Astrocyte (in vitro differentiated cells and primary cell): ENCODE data around the gene CLCA2. TPM values are rescaled to one million over a fixed set of nuclear protein-coding genes. Genes with fewer than 3 reads are reported as not detected.

Source experiments
- DNase-seq: peaks from one replicate; pipeline ENCODE4 v3.0.0-alpha.2; 2010; ENCODE audit warnings: low read depth
- FAIRE-seq: peaks from 2 replicates; lab custom pipeline; 2011; peaks lifted over from hg19 to GRCh38; lab: Jason Lieb, UNC
- H2AFZ ChIP-seq: 2 replicates; pipeline ENCODE4 v1.6.0; 2012; ENCODE audit warnings: low read depth, low read length, inconsistent platforms
- H3K27ac ChIP-seq: 2 replicates; pipeline ENCODE4 v1.5.1; 2011; ENCODE audit warnings: low read depth, low read length, inconsistent platforms
- H3K27me3 ChIP-seq: 2 replicates; pipeline ENCODE4 v1.6.0; 2011; ENCODE audit warnings: low read length, inconsistent platforms; ENCODE audit not compliant: insufficient read depth
- H3K36me3 ChIP-seq: 2 replicates; pipeline ENCODE4 v1.5.1; 2011; ENCODE audit warnings: low read length, inconsistent platforms; ENCODE audit not compliant: insufficient read depth
- H3K4me1 ChIP-seq: 2 replicates; pipeline ENCODE4 v1.5.1; 2011; ENCODE audit warnings: low read length, inconsistent platforms; ENCODE audit not compliant: insufficient read depth
- H3K4me2 ChIP-seq: 2 replicates; pipeline ENCODE4 v1.6.0; 2012; ENCODE audit warnings: low read length, inconsistent platforms
- H3K4me3 ChIP-seq: 2 replicates; pipeline ENCODE4 v1.5.1; 2011; ENCODE audit warnings: low read depth, mild to moderate bottlenecking, low read length, inconsistent platforms; ENCODE audit not compliant: insufficient read depth
- H3K79me2 ChIP-seq: 2 replicates; pipeline ENCODE4 v1.6.0; 2012; ENCODE audit warnings: mild to moderate bottlenecking, low read length, inconsistent platforms; ENCODE audit not compliant: insufficient read depth
- H3K9ac ChIP-seq: 2 replicates; pipeline ENCODE4 v1.6.0; 2012; ENCODE audit warnings: mild to moderate bottlenecking, low read length, inconsistent platforms
- H3K9me3 ChIP-seq: 2 replicates; pipeline ENCODE4 v1.5.1; 2012; ENCODE audit warnings: low read depth, mild to moderate bottlenecking, low read length, inconsistent platforms; ENCODE audit not compliant: insufficient read depth
- H4K20me1 ChIP-seq: 2 replicates; pipeline ENCODE4 v1.6.0; 2012; ENCODE audit warnings: low read length, inconsistent platforms; ENCODE audit not compliant: insufficient read depth
- H3K27ac Mint-ChIP-seq: one replicate; pipeline ENCODE4 v1.8.0; 2021; ENCODE audit warnings: mild to moderate bottlenecking, mixed read lengths; ENCODE audit not compliant: unreplicated experiment
- H3K27me3 Mint-ChIP-seq: one replicate; pipeline ENCODE4 v1.8.0; 2021; ENCODE audit warnings: low read depth, mixed read lengths; ENCODE audit not compliant: unreplicated experiment
- H3K36me3 Mint-ChIP-seq: one replicate; pipeline ENCODE4 v1.8.0; 2021; ENCODE audit warnings: low read depth, mixed read lengths; ENCODE audit not compliant: unreplicated experiment
- H3K4me1 Mint-ChIP-seq: one replicate; pipeline ENCODE4 v1.8.0; 2021; ENCODE audit warnings: low read depth, mixed read lengths; ENCODE audit not compliant: unreplicated experiment
- H3K4me3 Mint-ChIP-seq: one replicate; pipeline ENCODE4 v1.8.0; 2021; ENCODE audit warnings: mild to moderate bottlenecking, moderate library complexity, mixed read lengths; ENCODE audit not compliant: unreplicated experiment
- H3K9me3 Mint-ChIP-seq: one replicate; pipeline ENCODE4 v1.8.0; 2021; ENCODE audit warnings: mild to moderate bottlenecking, mixed read lengths; ENCODE audit not compliant: unreplicated experiment
- CTCF ChIP-seq: IDR thresholded peaks from 2 replicates; pipeline ENCODE4 v1.5.1; 2011; ENCODE audit warnings: low read depth, mild to moderate bottlenecking, inconsistent platforms, low read length, moderate library complexity; ENCODE audit not compliant: insufficient read depth
- EZH2 ChIP-seq: IDR thresholded peaks from 2 replicates; pipeline ENCODE4 v1.6.1; 2012; ENCODE audit warnings: mild to moderate bottlenecking, low read length, inconsistent platforms; ENCODE audit not compliant: insufficient read depth
- total RNA-seq: library from RNA; stranded (reverse); gene quantifications from 2 replicates; pipeline ENCODE4 v1.2.1, GENCODE V29; 2021

The CLCA2 gene
- total RNA-seq, 1 donor from 2014 or later = 0.77 TPM

- Histone ChIP-seq H3K9ac (no peak overlapping the region), H3K9me3 (no peaks in the 10 kb centered on the region), H3K4me2 (no peak overlapping the region), H3K4me1 (no peaks in the 10 kb centered on the region), H3K27me3 (no peaks in the 10 kb centered on the region), H3K27ac (no peak overlapping the region), H3K4me3 (no peak overlapping the region), H3K36me3 (peaks cover 16% of the 10 kb centered on the region), H2AFZ (no peak overlapping the region), H4K20me1 (no peaks in the 10 kb centered on the region), H3K79me2 (no peaks in the 10 kb centered on the region)
- H3K36me3 Mint-ChIP-seq = peaks cover 22% of the 10 kb centered on the region
- H3K27me3 Mint-ChIP-seq = no peaks in the 10 kb centered on the region
- H3K9me3 Mint-ChIP-seq = peaks cover 13% of the 10 kb centered on the region
- no peak overlapping the region for H3K4me3 Mint-ChIP-seq
- TF ChIP-seq CTCF (no peak), EZH2 (no peak)
- no peak overlapping the region for H3K27ac Mint-ChIP-seq
- no peaks in the 10 kb centered on the region for H3K4me1 Mint-ChIP-seq
- DNase-seq (no peak), FAIRE-seq (no peak)
Measured at GRCh38 chr1:86377341-86377740, 46.6 kb upstream of the CLCA2 start.

GRCh38 chr1:86378813-86379212 lies 45.2 kb upstream of the CLCA2 start:
- peaks cover 22% of the 10 kb centered on the region for H3K36me3 Mint-ChIP-seq
- H3K27ac Mint-ChIP-seq = no peak overlapping the region

More at GRCh38 chr1:86378813-86379212, 45.2 kb upstream of the CLCA2 start:
- no peaks in the 10 kb centered on the region for H3K4me1 ChIP-seq
- no peak overlapping the region for H3K4me2 ChIP-seq
- Mint-ChIP-seq H3K4me1 (no peaks in the 10 kb centered on the region), H3K4me3 (no peak overlapping the region), H3K9me3 (peaks cover 13% of the 10 kb centered on the region), H3K27me3 (no peaks in the 10 kb centered on the region)
- peaks cover 13% of the 10 kb centered on the region for H3K36me3 ChIP-seq
- H3K4me3 ChIP-seq = no peak overlapping the region
- no peaks in the 10 kb centered on the region for H4K20me1 ChIP-seq
- H3K27ac ChIP-seq = no peak overlapping the region
- no peaks in the 10 kb centered on the region for H3K27me3 ChIP-seq
- H3K9me3 ChIP-seq = no peaks in the 10 kb centered on the region
- H3K79me2 ChIP-seq = no peaks in the 10 kb centered on the region
- H3K9ac ChIP-seq = no peak overlapping the region
- TF ChIP-seq CTCF (no peak), EZH2 (no peak)
- DNase-seq = no peak
- H2AFZ ChIP-seq = no peak overlapping the region
- FAIRE-seq = no peak
